ENCODE results near the gene LRRC32. TPM values are rescaled to one million over a fixed set of nuclear protein-coding genes. Genes with fewer than 3 reads are reported as not detected.

Gene LRRC32
- 0.62 and 1.0 TPM in 2 replicates for polyA plus RNA-seq (2011; rRNA removed)
- 0.09 and 0.17 TPM in 2 replicates for polyA plus RNA-seq (2012; cell fraction: cytosol; rRNA removed)
- polyA plus RNA-seq (2012; cell fraction: nucleus; rRNA removed): 0.67 and 0.98 TPM in 2 replicates
- 0.08 to 0.25 TPM (median 0.16 TPM) in 3 replicates for polyA plus RNA-seq (2017; fragmentation: RNase III; extraction: RNeasy Plus Mini Kit Qiagen cat#74134 plus additional on column Dnase treatment)
- polyA minus RNA-seq (2011; rRNA and poly(A)+ RNA removed): 0.29 and 0.37 TPM in 2 replicates

GRCh38 chr11:76670485-76671236, at the start of gene LRRC32:
Gene LRRC32 (minus strand): TSS chr11:76670747. CDS start chr11:76665954, 4,793 bp downstream.
- Histone ChIP-seq H3K4me2 (peak within 1 kb of the TSS; percentile 96), H3K4me3 (peak within 1 kb of the TSS; percentile 59), H3K27ac (peak within 1 kb of the TSS in 1 of 2 experiments; percentile 57; a peak in 3 of 6 replicates), H3K9me3 (no peaks in the 10 kb centered on the region), H3K4me1 (peaks cover 8% of the 10 kb centered on the region; the same call in 1 of the 3 replicates)
- ChIA-PET POLR2A (no interaction called here), CTCF (interaction anchor here (0.6 to 6.0 kb wide), 3 partner anchors 9 to 141 kb away, joined by 3 to 56 read pairs (median 3); no protein-coding TSS in a partner anchor)
- DNase-seq (ENCODE audit: low read depth in 1 of 2, low spot score in 1 of 2): no peak
- TF ChIP-seq ZFP36 (IDR thresholded peaks at IDR 0.05; ENCODE audit: borderline replicate concordance, partially characterized antibody) (no peak), MYC (IDR thresholded peaks at IDR 0.05; ENCODE audit: borderline replicate concordance, low read length) (no peak), POLR2AphosphoS2 (conservative IDR thresholded peaks at IDR 0.05; ENCODE audit: low read length) (no peak), EP300 (IDR thresholded peaks at IDR 0.05) (no peak), HDAC2 (IDR thresholded peaks at IDR 0.05) (no peak), CEBPB (IDR thresholded peaks at IDR 0.05) (no peak), CBX8 (IDR thresholded peaks at IDR 0.05) (no peak), MAX (IDR thresholded peaks at IDR 0.05) (no peak), SREBF2 (IDR thresholded peaks at IDR 0.05) (no peak), RCOR1 (IDR thresholded peaks at IDR 0.05; ENCODE audit: low read depth, low read length) (no peak), EHF (CRISPR knock-in tag; IDR thresholded peaks at IDR 0.05) (no peak), ESRRA (IDR thresholded peaks at IDR 0.05; ENCODE audit: borderline replicate concordance, low read length) (no peak), EHMT2 (IDR thresholded peaks at IDR 0.05; ENCODE audit: low read depth) (no peak), HOXA7 (CRISPR knock-in tag; IDR thresholded peaks at IDR 0.05) (no peak)
- WGBS (ENCODE audit: missing lambda C conversion rate): 43% methylated on average over 5 of the region's 82 CpGs
- no peak for FAIRE-seq
- ATAC-seq: peak in 1 of 2 experiments; percentile 52; a peak in 3 of 6 replicates

GRCh38 chr11:76719686-76720085, 49.1 kb upstream of the LRRC32 start:
- 97% methylated on average over 5 of the region's 9 CpGs for WGBS (ENCODE audit: missing lambda C conversion rate)
- POLR2A ChIA-PET: no interaction called here
- CTCF ChIA-PET: interaction anchor here (1.0 to 7.8 kb wide), 6 partner anchors 10 to 81 kb away, joined by 4 to 74 read pairs (median 26); no protein-coding TSS in a partner anchor
- 0 out of 3 replicates have a peak, but pooled peaks cover 4% of the 10 kb centered on the region for H3K4me1 ChIP-seq
- H3K9me3 ChIP-seq: no peaks in the 10 kb centered on the region
- FAIRE-seq: no peak
- TF ChIP-seq REST (IDR thresholded peaks at IDR 0.05) (no peak), FOSL2 (IDR thresholded peaks at IDR 0.05) (no peak), FOSL2 (CRISPR knock-in tag; IDR thresholded peaks at IDR 0.05) (no peak), NPAS2 (CRISPR knock-in tag; IDR thresholded peaks at IDR 0.05; ENCODE audit: borderline replicate concordance) (no peak), CHD4 (IDR thresholded peaks at IDR 0.05; ENCODE audit: borderline replicate concordance) (no peak), EHF (CRISPR knock-in tag; IDR thresholded peaks at IDR 0.05) (no peak), RARB (CRISPR knock-in tag; IDR thresholded peaks at IDR 0.05) (no peak), CEBPB (IDR thresholded peaks at IDR 0.05) (no peak), FOXS1 (CRISPR knock-in tag; IDR thresholded peaks at IDR 0.05) (no peak), RNF2 (IDR thresholded peaks at IDR 0.05; ENCODE audit: borderline replicate concordance, low read depth) (no peak), RCOR1 (IDR thresholded peaks at IDR 0.05; ENCODE audit: low read depth, low read length) (no peak), KDM5A (IDR thresholded peaks at IDR 0.05) (no peak), SREBF2 (IDR thresholded peaks at IDR 0.05) (no peak), BHLHE40 (IDR thresholded peaks at IDR 0.05; ENCODE audit: low read depth, low read length) (no peak), HOXB5 (CRISPR knock-in tag; IDR thresholded peaks at IDR 0.05) (no peak), ZNF302 (CRISPR knock-in tag; IDR thresholded peaks at IDR 0.05) (no peak), ELK1 (IDR thresholded peaks at IDR 0.05; ENCODE audit: low read depth, low read length) (no peak), FOSB (CRISPR knock-in tag; IDR thresholded peaks at IDR 0.05) (no peak), RAD21 (conservative IDR thresholded peaks at IDR 0.05 in 1 of 2, IDR thresholded peaks at IDR 0.05 in 1 of 2) (no peak), ZC3H11A (IDR thresholded peaks at IDR 0.05) (no peak)
- no peak for ATAC-seq
- no peak for DNase-seq (ENCODE audit: low read depth in 1 of 2, low spot score in 1 of 2)
- no peak overlapping the region for H3K4me2 ChIP-seq
- H3K4me3 ChIP-seq: no peak overlapping the region
- no peak overlapping the region for H3K27ac ChIP-seq

Measured in A549 (cell line).